Stimulated activated CD4-positive, alpha-beta T cell treated with anti-CD3 and anti-CD28 coated beads, Interleukin-1b, Interleukin-23, amount 100 ng/mL, for 24 hours (primary cell): ENCODE data around the gene PNPLA3.

Experiments
- DNase-seq, 4 experiments: peaks; one replicate each; pipeline ENCODE4 v3.0.0-alpha.2; 2020; ENCODE audit warnings: low read depth in 4 of 4, low spot score in 1 of 4

The PNPLA3 gene

DNA sequence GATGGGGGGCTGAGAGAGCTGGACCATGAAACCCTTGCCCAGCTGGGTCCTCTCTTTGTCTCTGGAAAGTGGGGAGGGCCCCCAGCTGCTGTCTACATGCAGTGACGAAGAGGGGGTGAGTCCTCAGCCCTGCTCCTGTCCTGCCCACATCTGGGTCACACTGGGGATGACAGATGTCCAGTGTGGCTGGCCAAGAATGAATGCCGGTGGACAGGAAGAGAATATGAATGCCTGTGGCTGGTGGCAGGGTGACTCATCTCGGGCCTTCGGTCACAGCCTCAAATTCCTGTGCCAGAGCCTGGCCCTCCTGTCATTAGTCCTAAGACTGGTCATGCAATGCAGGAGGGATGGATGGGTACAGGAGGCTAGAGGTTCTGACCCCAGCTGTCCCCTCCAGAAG is 2.2 kb upstream of the PNPLA3 start:
- no peak for DNase-seq

DNA sequence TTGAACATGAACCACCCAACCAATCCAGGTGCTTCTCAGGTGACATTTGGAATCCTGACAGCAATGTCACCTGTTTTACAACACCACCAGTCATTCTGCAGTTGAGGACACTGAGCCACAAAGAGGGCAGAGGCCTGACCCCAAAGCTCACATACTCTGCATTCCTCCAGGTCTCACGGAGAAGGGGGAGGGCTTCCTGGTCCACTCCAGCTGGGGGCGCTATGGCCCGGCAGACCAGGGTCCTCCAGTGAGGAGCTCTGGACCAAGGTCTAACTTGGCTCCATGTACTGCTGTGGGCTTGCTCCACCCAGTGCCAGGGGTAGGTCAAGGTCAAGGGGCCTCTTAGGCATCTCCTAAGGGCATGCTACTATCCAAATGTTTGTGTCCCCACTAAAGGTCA is 1.5 kb upstream of the PNPLA3 start:
- DNase-seq, result no peak

DNA sequence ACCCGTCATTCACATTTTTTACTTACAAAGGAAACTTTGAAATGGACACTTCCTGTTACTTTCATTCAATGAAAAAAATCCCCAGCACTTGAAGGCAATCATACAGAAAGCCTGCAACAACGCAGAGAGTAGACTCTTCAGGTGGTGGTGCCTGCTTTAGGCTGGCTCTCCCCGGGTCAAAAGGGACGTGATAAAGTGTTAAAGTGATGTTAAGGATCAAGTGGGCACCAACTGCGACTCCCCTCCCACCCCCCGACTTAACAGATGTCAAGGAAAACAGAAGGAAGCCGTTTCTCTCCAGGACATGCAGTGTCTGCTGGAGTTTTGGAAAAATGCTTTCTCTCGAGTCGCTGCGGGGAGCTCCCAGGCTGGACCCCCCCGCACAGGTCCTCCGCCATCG is 414 bp upstream of the PNPLA3 start:
- DNase-seq, result no peak

DNA sequence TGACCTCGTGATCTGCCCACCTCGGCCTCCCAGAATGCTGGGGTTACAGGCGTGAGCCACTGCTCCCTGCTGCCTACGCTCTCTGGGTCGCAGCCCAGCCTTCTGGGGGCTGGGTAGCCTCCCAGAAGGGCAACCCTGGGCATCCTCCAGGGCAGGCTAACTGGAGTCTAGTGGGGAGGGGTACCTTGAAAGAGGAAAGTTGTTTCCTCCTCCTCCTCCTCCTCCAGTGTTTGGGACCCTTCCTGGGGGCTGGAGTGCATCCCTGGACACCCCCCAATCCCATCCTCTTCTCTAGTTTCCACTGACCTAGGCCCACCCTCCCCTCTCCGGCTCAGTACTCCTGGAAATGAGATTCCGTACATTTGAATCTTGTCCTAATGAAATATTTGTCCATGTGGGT is 1.3 kb downstream of the PNPLA3 start:
- no peak for DNase-seq

DNA sequence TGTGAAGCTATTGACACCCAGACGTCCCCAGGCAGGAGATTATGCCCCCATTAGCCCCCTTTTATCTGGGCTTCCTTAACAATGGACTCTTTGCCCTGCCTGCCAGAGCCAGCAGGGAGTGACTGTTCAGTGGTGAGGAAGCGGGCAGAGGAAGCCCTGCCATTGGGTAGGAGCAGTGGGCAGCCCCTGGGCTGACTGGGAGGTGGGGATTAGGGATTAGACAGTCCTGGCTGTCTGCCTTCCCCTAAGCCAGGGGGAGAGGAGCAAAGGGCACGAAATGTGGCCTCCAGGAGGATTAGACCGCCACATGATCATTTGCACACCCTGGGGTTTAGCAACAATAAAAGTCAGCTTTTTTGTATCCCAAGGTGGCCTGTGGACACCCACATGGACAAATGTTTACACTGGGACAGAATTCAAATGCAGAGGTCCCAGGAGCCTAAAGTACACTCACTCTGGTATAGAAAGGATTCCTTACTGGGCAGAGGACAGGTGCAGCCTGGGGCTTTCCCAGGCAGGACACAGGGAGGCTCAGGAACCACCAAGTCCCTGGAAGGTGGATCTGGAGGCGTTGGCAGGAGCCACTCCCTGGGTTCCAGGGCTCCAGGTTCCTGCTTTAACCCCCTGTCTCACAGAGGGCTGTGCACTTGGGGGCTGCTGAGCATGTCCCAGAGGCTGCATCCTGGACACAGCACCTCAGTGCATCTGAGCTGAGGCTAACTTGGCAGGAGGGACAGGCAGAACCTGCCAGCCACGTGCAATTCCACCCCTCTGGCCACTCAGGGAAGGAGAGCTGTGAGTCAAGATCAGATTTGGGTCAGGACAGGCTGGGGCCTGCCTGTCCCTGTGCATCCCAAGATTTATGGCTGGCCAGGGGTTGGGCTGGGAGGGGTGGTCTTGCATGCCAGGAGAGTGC is 2.1 kb downstream of the PNPLA3 start:
- no peak for DNase-seq

DNA sequence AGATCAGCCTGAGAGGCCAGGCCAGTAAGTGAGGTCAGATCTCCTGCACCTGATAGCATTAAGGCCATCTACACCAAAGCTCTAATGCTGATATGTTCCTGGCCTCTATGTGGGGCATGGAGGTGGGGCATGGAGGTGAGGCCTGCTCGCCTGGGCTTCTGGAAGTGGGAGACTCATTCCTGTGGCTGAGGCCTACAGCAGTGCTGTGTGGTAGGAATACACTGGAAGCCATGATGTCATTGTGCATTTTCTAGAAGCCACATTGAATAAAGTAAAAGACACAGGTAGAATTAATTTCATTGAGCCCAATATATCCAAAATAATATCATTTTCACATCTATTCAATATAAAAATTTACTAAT is 2.7 kb downstream of the PNPLA3 start:
- DNase-seq, result no peak

DNA sequence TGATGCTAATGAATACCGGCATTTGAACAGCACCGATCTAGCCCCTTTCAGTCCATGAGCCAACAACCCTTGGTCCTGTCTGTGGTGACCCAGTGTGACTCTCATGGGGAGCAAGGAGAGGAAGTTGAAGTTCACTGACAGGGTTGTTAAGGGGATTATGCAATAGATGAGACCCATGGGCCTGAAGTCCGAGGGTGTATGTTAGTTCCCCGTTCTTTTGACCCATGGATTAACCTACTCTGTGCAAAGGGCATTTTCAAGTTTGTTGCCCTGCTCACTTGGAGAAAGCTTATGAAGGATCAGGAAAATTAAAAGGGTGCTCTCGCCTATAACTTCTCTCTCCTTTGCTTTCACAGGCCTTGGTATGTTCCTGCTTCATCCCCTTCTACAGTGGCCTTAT is 4.9 kb downstream of the PNPLA3 start:
- DNase-seq, result no peak

DNA sequence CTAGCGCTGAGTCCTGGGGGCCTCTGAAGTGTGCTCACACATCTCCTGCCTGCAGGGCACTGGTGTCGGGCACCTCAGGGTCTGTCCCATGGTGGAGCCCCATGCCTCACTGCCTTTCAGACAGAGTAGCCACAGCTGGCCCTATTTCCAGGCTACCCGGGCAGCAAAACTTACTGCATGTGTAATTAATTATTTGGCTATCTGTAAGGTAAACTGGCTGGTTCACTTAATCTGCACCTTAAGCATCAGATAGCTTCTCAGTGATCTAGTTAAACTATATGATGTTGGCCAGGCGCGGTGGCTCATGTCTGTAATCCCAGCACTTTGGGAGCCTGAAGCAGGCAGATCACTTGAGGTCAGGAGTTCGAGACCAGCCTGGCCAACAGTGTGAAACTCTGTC is 5.3 kb downstream of the PNPLA3 start:
- no peak for DNase-seq

DNA sequence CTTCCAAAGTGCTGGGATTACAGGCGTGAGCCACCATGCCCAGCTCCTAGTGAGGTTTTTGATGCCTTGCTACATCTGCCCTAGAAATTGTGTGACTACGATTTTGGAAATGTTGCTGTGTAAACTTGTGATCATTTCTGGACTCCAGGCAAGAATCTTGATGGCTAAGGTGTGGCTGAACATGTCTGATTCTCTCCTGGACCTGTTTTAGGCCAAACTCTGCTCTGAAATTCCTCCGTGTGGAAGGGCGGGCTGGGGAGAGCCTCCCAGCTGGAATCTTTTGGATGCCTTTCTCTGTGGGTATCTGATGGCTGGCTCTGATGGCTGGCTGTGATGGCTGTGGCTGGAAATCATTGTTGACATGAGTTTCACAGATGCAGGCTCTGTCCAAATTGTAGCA is 8.2 kb downstream of the PNPLA3 start:
- DNase-seq, result no peak

DNA sequence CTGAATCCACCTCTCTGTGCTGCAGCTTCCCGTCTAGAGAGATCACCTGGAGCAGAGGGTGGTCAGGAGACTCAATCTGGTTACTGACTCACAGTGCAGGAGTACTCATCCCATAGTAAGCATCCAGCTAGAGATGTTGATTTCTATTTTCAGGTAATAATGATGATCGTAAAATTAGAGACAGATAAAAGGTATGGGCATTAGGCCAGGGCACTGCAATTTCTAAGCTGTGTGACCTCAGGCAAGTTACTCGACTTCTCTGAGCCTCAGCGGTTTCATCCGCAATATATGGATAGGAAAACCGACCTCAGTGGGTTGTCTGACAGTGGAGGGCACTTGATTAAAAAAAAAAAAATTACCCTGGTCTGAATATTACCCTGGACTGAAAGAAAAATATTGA is 17.8 kb downstream of the PNPLA3 start:
- DNase-seq, result no peak

DNA sequence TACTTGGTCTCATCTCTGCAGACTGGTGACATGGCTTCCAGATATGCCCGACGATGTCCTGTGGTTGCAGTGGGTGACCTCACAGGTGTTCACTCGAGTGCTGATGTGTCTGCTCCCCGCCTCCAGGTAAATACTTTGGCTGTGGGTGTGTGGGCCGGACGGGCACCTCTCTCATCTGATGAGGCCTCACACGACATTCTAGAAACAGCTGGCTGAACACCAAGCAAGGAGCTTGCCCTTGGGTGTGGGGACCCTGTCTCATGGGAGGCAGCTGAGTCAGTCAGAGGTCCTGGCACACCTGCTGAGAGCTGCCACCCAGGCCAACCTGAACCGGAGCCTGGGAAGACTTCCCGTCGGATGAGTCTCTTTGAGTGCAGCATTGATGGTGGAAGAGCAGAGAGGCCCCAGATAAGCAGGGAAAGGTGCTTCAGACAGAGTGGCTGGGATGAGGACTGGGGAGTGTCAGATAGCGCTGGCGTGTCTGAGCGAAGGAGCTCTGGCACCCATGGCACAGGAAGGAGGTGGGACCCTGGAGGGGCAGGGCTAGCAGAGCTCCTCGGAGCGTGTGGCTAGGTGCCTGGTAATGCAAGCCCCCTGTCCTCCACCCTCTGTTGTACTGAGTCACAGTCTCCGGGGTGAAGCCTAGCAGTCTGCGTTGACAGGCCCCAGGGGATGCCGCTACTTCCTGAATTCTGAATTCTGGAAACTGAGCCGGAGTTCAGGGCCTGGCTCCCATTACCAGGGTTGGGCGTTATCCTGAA is 21.2 kb downstream of the PNPLA3 start:
- DNase-seq, result no peak

DNA sequence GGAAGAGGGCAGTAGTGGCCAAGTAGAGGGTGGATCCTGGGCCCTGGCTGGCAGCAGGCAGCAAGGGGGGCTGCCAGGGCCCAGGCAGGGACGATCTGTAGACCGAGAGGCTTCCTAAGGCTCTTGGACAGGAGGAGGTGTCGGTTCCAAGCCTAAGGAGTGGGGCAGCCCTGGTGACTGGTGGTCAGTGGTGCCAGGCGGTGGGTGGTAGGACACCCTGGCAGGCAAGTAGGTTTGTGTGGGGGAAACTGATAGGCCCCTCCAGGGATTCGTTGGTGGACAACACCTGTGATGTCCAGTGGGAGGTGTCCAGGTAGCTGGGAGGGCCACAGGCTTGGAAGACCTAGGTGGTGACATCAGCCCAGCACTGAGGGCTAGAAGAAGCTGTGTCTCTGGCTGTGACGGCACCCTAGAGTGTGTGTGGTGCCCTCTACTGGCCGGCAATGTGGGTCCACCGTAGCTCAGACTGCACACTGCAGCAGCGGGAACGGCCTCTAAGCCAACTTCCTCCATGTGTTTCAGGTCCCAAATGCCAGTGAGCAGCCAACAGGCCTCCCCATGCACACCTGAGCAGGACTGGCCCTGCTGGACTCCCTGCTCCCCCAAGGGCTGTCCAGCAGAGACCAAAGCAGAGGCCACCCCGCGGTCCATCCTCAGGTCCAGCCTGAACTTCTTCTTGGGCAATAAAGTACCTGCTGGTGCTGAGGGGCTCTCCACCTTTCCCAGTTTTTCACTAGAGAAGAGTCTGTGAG is 22.2 kb downstream of the PNPLA3 start:
- DNase-seq, result peak; percentile 28 to 61 (median 52)

DNA sequence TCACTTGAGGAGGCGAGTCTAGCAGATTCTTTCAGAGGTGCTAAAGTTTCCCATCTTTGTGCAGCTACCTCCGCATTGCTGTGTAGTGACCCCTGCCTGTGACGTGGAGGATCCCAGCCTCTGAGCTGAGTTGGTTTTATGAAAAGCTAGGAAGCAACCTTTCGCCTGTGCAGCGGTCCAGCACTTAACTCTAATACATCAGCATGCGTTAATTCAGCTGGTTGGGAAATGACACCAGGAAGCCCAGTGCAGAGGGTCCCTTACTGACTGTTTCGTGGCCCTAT is 22.7 kb downstream of the PNPLA3 start:
- no peak for DNase-seq

DNA sequence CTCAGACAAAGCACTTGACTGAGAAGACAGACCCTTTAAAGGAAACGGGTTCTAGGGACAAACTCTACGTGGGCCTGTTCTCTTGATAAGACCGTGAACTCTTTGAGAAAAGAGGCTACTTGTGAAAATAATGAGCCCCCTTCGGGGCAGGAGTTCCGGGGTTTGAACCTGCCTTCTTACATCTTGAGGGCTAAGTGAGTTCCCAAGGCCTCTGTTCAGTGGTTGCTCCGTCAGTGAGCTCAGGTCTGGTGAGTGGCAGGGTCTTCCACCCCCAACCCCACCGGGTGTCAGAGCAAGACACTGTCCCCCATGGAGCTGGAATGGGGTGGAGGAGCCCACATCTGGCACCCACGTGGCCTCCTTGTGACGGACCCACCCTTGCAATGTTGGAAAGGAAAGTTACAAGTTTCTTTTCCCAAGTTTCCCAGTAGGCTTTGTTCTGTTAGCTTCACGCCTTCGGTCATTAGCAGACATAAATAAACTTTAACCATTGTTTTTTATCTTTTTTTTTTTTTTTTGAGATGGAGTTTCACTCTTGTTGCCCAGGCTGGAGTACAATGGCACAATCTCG is 25.3 kb downstream of the PNPLA3 start:
- no peak for DNase-seq

DNA sequence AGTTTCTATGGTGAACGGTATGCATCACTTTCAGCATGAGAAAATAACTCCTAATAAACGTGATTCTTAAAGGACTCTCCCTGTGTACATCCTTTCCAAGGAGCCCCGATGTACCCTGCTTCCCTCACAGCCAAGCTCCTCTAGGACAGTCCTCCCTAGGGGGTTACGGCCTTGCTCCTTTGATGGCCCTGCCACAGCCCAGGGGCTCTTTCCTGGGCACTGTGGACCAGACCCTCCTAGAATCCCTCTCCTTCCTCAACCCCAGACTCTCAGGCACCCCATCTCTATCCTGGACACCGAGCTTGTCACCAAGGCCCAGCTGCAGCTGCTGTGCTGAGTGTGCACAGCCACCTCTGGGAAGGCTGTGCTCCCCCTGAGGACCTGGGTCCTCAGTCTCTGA is 27.8 kb downstream of the PNPLA3 start:
- DNase-seq, result no peak

DNA sequence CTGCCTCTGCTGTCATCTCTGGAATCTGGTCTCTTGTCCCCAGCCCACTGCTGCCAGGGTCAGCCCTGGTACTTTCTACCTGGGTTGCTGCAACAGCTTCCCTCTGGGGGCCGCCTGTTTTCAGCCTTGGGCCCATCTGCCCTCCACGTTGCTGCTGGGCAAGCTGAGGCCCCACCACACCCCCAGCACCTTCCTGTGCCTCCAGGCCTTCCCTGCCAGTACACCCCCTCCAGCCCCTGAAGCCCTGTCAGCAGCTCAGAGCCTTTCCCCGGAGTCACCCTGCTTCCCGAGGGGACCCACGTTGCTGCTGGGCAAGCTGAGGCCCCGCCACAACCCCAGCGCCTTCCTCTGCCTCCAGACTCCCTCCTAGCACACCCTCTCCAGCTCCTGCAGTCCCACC is 28.4 kb downstream of the PNPLA3 start:
- DNase-seq, result no peak

DNA sequence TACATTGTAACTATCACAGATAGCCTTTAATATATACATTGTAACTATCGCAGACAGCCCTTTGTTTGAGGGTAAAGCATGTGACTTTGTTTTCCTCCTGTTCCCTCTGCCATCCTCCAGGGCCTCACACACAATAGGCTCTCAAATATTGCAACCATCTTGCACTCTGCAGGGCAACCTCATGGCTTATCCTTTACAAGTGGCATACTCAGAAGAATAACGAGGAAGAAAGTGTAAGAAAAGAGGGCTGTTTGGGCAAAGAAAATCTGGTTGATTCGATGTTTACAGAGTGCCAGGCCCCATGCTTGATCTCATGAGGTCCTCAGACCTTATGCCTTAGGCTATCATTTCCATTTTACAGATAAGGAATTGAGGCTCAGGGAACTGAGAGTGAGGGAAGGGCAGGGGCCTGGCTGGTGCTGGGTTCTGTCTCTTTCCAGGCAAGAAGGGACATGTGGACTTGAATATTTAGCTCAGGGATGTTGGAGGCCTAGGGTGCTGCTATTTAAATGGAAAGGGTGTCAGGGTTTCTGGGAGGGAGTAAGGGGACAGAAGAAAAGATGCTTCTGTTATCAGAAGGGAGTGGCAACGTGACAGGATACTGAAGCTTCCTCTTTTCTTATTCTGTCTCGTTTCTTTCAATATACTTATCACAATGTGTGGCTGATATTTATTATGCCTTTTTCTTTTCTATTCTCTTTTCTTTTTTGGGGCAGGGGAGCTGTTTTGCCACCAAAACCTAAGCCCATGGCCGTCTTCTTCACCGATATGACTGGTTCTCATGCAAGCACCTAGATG is 30.6 kb downstream of the PNPLA3 start:
- DNase-seq, result no peak

DNA sequence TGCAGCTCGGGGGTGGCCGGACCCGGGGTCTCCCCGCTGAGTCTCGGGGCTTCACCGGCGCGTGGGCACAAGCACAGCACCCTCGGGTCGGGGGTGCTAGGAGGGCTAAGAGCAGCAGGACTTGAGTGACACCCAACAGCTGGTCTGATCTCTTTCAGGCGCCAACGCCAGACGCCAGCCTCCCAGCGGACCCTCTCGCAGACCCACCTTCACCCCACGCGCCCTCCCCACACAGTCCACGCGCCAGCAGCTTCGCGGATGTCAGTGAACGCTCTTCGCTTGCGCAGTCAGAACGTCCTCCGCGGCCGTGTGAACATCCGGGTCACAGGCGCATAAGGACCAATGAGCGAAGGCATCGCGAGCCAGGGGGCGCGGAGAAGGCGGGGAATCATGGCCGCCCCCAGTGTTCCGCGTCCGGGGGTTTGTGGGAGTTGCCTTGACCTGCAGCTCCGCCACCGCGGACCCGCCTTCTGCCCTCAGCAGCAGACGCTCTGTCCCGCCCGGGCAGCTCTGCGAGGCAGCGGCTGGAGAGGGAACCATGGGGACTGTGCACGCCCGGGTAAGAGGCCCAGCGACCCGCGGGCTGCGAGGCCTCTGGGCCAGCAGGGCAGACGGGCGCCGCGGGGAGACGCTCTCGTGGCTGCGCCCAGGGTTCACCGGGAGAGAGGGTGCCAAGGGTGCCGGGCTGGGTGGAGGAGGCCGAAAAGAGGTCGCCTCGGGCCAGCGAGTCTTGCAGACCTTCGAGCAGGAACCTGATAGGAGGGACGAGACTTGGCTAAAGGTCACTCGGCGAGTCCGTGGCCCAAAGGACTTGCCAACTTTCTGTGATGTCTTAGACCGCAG is 31.7 kb downstream of the PNPLA3 start, which contains the start of gene SAMM50:
SAMM50 (plus strand) TSS at position 403 of the 843 bp plus-strand sequence; CDS start at position 539, 136 bp downstream.
- peak; percentile 72 to 87 (median 81) for DNase-seq

DNA sequence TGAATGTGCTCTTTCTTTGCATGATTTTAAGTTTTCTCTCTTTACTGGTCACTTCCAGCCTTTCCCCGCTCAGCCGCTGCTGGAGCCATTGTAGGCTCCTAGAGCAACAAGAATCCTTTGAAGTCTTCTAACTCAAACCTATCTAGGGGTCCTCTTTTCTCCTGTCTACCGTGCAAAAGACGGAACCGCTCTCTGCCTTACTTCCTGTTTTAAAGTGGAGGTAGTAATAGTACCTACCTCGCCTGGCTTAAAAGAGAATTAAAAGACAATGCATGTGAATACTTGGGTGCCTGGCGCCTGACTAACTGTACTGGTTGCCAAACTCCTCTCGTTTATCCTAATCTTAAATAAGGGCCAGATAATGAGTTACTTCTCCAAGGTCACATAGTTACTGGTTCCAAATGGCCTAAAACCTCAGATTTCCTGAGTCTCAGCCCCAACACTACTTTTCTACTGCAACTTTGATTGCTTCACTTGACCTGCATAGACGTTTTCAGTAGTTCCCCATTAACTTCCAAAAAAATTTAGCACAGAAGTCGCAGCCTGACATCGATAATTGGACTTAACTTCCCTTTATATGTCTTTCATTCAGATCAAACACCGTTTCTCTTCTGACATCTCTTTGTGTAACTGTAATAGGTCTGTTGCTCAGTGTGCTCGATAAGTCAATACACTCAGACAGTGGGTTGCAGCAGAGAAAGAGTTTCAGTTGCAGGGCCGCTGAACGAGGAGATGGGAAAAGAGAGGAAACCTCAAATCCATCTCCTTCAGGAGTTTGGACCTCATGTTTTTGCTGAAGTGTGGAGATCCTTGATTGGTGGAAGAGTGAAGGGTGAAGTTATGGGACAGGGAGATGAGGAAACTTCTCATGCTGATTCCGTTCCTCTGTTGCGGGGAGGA is 32.5 kb downstream of the PNPLA3 start:
- no peak for DNase-seq
